NCI-H82 (cell line): ENCODE results near the gene TEKT3.
A peak's percentile ranks its signal among the peaks of the same experiment; 100 is the strongest.

ENCODE experiments used
- DNase-seq: peaks from one replicate; lab custom pipeline; 2025; lab: John Stamatoyannopoulos, UW

TEKT3 gene

GRCh38 chr17:15291674-15292361, 49.6 kb downstream of the TEKT3 start:
- DNase-seq = no peak

GRCh38 chr17:15290605-15291004, 50.8 kb downstream of the TEKT3 start:
- no peak for DNase-seq

- DNase-seq = peak; percentile 4
Observed at GRCh38 chr17:15289285-15290183, 51.9 kb downstream of the TEKT3 start.

- no peak for DNase-seq
Observed at GRCh38 chr17:15288859-15289258, 52.5 kb downstream of the TEKT3 start.

- DNase-seq = no peak
Observed at GRCh38 chr17:15287538-15288267, 53.7 kb downstream of the TEKT3 start.

- no peak for DNase-seq
Observed at GRCh38 chr17:15285466-15285865, 55.9 kb downstream of the TEKT3 start.

GRCh38 chr17:15284537-15284936, 56.9 kb downstream of the TEKT3 start:
- DNase-seq = no peak

GRCh38 chr17:15284107-15284506, 57.3 kb downstream of the TEKT3 start:
- no peak for DNase-seq

GRCh38 chr17:15281909-15282308, 59.5 kb downstream of the TEKT3 start:
- DNase-seq = no peak

GRCh38 chr17:15278924-15279477, 62.4 kb downstream of the TEKT3 start:
- DNase-seq = no peak

GRCh38 chr17:15278380-15278779, 63.0 kb downstream of the TEKT3 start:
- no peak for DNase-seq

- no peak for DNase-seq
Observed at GRCh38 chr17:15274017-15274416, 67.4 kb downstream of the TEKT3 start.

- DNase-seq = no peak
Observed at GRCh38 chr17:15273141-15273793, 68.1 kb downstream of the TEKT3 start.

- DNase-seq = no peak
Observed at GRCh38 chr17:15271741-15272140, 69.7 kb downstream of the TEKT3 start.

- DNase-seq = no peak
Observed at GRCh38 chr17:15270628-15271381, 70.6 kb downstream of the TEKT3 start.

GRCh38 chr17:15269780-15270089, 71.7 kb downstream of the TEKT3 start:
- no peak for DNase-seq

GRCh38 chr17:15269087-15269779, 72.2 kb downstream of the TEKT3 start:
- no peak for DNase-seq

GRCh38 chr17:15268461-15268860, 72.9 kb downstream of the TEKT3 start:
- DNase-seq = no peak

GRCh38 chr17:15267996-15268395, 73.4 kb downstream of the TEKT3 start:
- no peak for DNase-seq

GRCh38 chr17:15266325-15267125, 74.9 kb downstream of the TEKT3 start:
- no peak for DNase-seq
